ENCODE data around the gene RNF2. TPM values are rescaled to one million over a fixed set of nuclear protein-coding genes. Genes with fewer than 3 reads are reported as not detected.

RNF2 gene
- polyA plus RNA-seq, 1 donor (not counting 4 experiments of a cell fraction or from before 2014, with no cell fraction given) = 29.2 TPM

DNA sequence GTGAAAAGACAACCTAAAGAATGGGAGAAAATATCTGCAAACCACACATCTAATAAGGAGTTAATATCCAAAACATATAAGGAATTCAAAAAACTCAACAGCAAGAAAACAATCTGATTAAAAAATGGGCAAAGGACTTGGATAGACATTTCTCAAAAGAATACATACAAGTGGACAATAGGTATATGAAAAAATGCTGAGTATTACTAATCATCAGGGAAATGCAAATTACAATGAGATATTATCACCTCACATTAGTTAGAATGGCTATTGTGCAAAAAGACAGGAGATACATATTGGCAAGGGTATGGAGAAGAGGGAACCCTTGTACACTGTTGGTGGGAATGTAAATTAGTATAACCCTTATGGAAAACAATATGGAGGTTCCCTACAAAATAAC lies 66.5 kb downstream of the RNF2 start:
- TF ChIP-seq EZH2 (IDR thresholded peaks at IDR 0.05; ENCODE audit: low read length) = no peak
- TF ChIP-seq, protein P1, sequence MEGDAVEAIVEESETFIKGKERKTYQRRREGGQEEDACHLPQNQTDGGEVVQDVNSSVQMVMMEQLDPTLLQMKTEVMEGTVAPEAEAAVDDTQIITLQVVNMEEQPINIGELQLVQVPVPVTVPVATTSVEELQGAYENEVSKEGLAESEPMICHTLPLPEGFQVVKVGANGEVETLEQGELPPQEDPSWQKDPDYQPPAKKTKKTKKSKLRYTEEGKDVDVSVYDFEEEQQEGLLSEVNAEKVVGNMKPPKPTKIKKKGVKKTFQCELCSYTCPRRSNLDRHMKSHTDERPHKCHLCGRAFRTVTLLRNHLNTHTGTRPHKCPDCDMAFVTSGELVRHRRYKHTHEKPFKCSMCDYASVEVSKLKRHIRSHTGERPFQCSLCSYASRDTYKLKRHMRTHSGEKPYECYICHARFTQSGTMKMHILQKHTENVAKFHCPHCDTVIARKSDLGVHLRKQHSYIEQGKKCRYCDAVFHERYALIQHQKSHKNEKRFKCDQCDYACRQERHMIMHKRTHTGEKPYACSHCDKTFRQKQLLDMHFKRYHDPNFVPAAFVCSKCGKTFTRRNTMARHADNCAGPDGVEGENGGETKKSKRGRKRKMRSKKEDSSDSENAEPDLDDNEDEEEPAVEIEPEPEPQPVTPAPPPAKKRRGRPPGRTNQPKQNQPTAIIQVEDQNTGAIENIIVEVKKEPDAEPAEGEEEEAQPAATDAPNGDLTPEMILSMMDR (optimal IDR thresholded peaks at IDR 0.05 in 1 of 3, IDR thresholded peaks at IDR 0.05 in 1 of 3, conservative IDR thresholded peaks at IDR 0.05 in 1 of 3; ENCODE audit: extremely low read depth in 1 of 3, insufficient read depth in 2 of 3, low read length in 3 of 3) = no peak
- Histone ChIP-seq H3K36me3 (ENCODE audit: control insufficient read depth in 2 of 2, extremely low read depth in 1 of 2, insufficient read depth in 2 of 2, low read length in 2 of 2) (no peaks in the 10 kb centered on the region), H4K20me1 (ENCODE audit: control insufficient read depth, extremely low read depth, insufficient read depth, low read length) (no peaks in the 10 kb centered on the region), H3K4me3 (ENCODE audit: control insufficient read depth in 2 of 3, extremely low read depth in 1 of 3, insufficient read depth in 2 of 3, low read depth in 1 of 3, low read length in 3 of 3) (no peak overlapping the region), H3K4me1 (ENCODE audit: control insufficient read depth, extremely low read depth, insufficient read depth, low read length) (no peaks in the 10 kb centered on the region), H3K79me2 (ENCODE audit: control insufficient read depth, insufficient read depth, low read length) (no peaks in the 10 kb centered on the region), H3K9me1 (ENCODE audit: control insufficient read depth, extremely low read depth, insufficient read depth, low read length) (no peaks in the 10 kb centered on the region), H3K9me3 (ENCODE audit: control insufficient read depth, low read depth, low read length) (no peaks in the 10 kb centered on the region), H3K27me3 (ENCODE audit: control insufficient read depth, extremely low read depth, insufficient read depth, low read length) (no peaks in the 10 kb centered on the region), H2AFZ (ENCODE audit: control insufficient read depth, low read length) (no peak overlapping the region), H3K27ac (ENCODE audit: control insufficient read depth, insufficient read depth, low read length) (no peak overlapping the region), H3K4me2 (ENCODE audit: control insufficient read depth, extremely low read depth, insufficient read depth, low read depth, low read length) (no peak overlapping the region), H3K9ac (ENCODE audit: control insufficient read depth, extremely low read depth, insufficient read depth, low read length) (no peak overlapping the region)
- FAIRE-seq = no peak
- dilution Hi-C loops (cut with MboI; ENCODE audit: extremely low pct_ligation_motif_present, low sequenced_read_pairs) = no loop called here
- DNase-seq (ENCODE audit: low read depth, low spot score) = no peak

DNA sequence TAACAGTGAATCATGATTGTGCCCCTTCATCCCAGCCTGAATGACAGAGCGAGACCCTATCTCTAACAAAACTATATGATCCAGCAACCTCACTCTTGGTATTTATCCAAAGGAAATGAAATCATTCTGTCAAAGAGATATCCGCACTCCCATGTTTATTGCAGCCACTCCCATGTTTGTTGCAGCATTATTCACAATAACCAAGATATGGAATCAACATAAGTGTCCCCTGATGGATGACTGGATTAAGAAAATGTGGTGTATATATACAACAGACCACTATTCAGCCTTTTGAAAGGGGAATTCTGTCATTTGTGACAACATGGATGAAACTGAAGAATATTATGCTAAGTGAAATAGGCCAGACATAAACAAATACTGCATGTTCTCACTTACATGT lies 67.0 kb downstream of the RNF2 start:
- Histone ChIP-seq H3K9me1 (ENCODE audit: control insufficient read depth, extremely low read depth, insufficient read depth, low read length) (no peaks in the 10 kb centered on the region), H3K4me1 (ENCODE audit: control insufficient read depth, extremely low read depth, insufficient read depth, low read length) (no peaks in the 10 kb centered on the region), H3K4me2 (ENCODE audit: control insufficient read depth, extremely low read depth, insufficient read depth, low read depth, low read length) (no peak overlapping the region), H3K9me3 (ENCODE audit: control insufficient read depth, low read depth, low read length) (no peaks in the 10 kb centered on the region), H2AFZ (ENCODE audit: control insufficient read depth, low read length) (no peak overlapping the region), H4K20me1 (ENCODE audit: control insufficient read depth, extremely low read depth, insufficient read depth, low read length) (no peaks in the 10 kb centered on the region), H3K36me3 (ENCODE audit: control insufficient read depth in 2 of 2, extremely low read depth in 1 of 2, insufficient read depth in 2 of 2, low read length in 2 of 2) (no peaks in the 10 kb centered on the region), H3K9ac (ENCODE audit: control insufficient read depth, extremely low read depth, insufficient read depth, low read length) (no peak overlapping the region), H3K79me2 (ENCODE audit: control insufficient read depth, insufficient read depth, low read length) (no peaks in the 10 kb centered on the region), H3K4me3 (ENCODE audit: control insufficient read depth in 2 of 3, extremely low read depth in 1 of 3, insufficient read depth in 2 of 3, low read depth in 1 of 3, low read length in 3 of 3) (no peak overlapping the region), H3K27ac (ENCODE audit: control insufficient read depth, insufficient read depth, low read length) (no peak overlapping the region), H3K27me3 (ENCODE audit: control insufficient read depth, extremely low read depth, insufficient read depth, low read length) (no peaks in the 10 kb centered on the region)
- dilution Hi-C loops (cut with MboI; ENCODE audit: extremely low pct_ligation_motif_present, low sequenced_read_pairs) = no loop called here
- TF ChIP-seq, protein P1 (optimal IDR thresholded peaks at IDR 0.05 in 1 of 3, IDR thresholded peaks at IDR 0.05 in 1 of 3, conservative IDR thresholded peaks at IDR 0.05 in 1 of 3; ENCODE audit: extremely low read depth in 1 of 3, insufficient read depth in 2 of 3, low read length in 3 of 3) = no peak
- no peak for TF ChIP-seq EZH2 (IDR thresholded peaks at IDR 0.05; ENCODE audit: low read length)
- FAIRE-seq = no peak
- no peak for DNase-seq (ENCODE audit: low read depth, low spot score)

Data from keratinocyte (primary cell).